K562 (cell line): ENCODE measurements around the gene TAF12. TPM values are rescaled to one million over a fixed set of nuclear protein-coding genes. Genes with fewer than 3 reads are reported as not detected.
A peak's percentile ranks its signal among the peaks of the same experiment; 100 is the strongest.

Experiments
- ATAC-seq: fragments of 200-7000 bp; cut with Tn5 transposase; 3 replicates; pipeline ENCODE4 v1.9.1; 2020; ENCODE audit warnings: moderate library complexity
- BruUV-seq: library from RNA; stranded (reverse); fragments of 400-500 nt; replicated peaks from 2 replicates; lab custom pipeline; 2021; lab: Mats Ljungman, UMichigan
- CTCF ChIA-PET: fragments of 300-600 bp; formaldehyde crosslinking; extraction: SDS; loops from one replicate; lab custom pipeline; 2021; ENCODE audit warnings: low intra/inter-chr PET ratio; lab: Yijun Ruan, JAX
- POLR2A ChIA-PET: fragments of 300-600, 350-650 bp; sonication (Branson Sonifier 250); formaldehyde crosslinking; extraction: SDS; loops from one replicate; lab custom pipeline; 2021; ENCODE audit warnings: antibody characterized with exemption, inconsistent platforms; lab: Yijun Ruan, JAX
- DNase-seq, 4 experiments: peaks; one replicate each; pipeline versions ENCODE4 v3.0.0 to v3.0.0-alpha.2; 2011 to 2018; ENCODE audit warnings: low spot score in 3 of 4, mixed read lengths in 3 of 4; ENCODE audit errors: extremely low read depth in 1 of 4
- FAIRE-seq: peaks from 2 replicates; lab custom pipeline; 2011; peaks lifted over from hg19 to GRCh38; lab: Jason Lieb, UNC
- H2AFZ ChIP-seq: 2 replicates; pipeline ENCODE4 v1.6.0; 2011; ENCODE audit warnings: low read depth, low read length, control low read depth, inconsistent platforms
- H3K27ac ChIP-seq: fragments of 200-600 bp; 3 replicates; pipeline ENCODE4 v1.8.0; 2011; ENCODE audit warnings: low read depth, mild to moderate bottlenecking, control low read depth, inconsistent platforms, low read length, moderate library complexity, mixed read lengths; ENCODE audit errors: extremely low read depth
- H3K27me3 ChIP-seq, 2 experiments: fragments of 300-600 bp in 1 of 2; 2 replicates in 1 of 2; 3 replicates in 1 of 2; pipeline versions ENCODE4 v1.6.0 to v1.8.0; 2011; ENCODE audit warnings: inconsistent platforms in 2 of 2, low read length in 2 of 2, mild to moderate bottlenecking in 1 of 2, mixed read lengths in 1 of 2, moderate library complexity in 1 of 2; ENCODE audit not compliant: control insufficient read depth in 2 of 2, insufficient read depth in 2 of 2
- H3K36me3 ChIP-seq: fragments of 300-600 bp; 3 replicates; pipeline ENCODE4 v1.8.0; 2011; ENCODE audit warnings: mild to moderate bottlenecking, low read length, inconsistent platforms; ENCODE audit not compliant: control insufficient read depth, insufficient read depth
- H3K4me1 ChIP-seq, 2 experiments: fragments of 200-600 bp in 1 of 2; replicated peaks in 1 of 2; 2 replicates in 1 of 2; 3 replicates in 1 of 2; pipeline versions ENCODE4 v1.5.1 to v1.8.0; 2011; ENCODE audit warnings: inconsistent platforms in 2 of 2, low read length in 2 of 2, mild to moderate bottlenecking in 1 of 2, mixed read lengths in 1 of 2, moderate library complexity in 1 of 2; ENCODE audit not compliant: control insufficient read depth in 2 of 2, insufficient read depth in 2 of 2
- H3K4me2 ChIP-seq: 2 replicates; pipeline ENCODE4 v1.6.1; 2011; ENCODE audit warnings: low read length, control low read depth, inconsistent platforms, mixed read lengths; ENCODE audit not compliant: insufficient read depth
- H3K4me3 ChIP-seq: fragments of 200-600 bp; sonication (generic), shearing (Covaris generic); 2 replicates; pipeline ENCODE4 v1.5.1; 2016; ENCODE audit warnings: control low read depth, inconsistent platforms
- H3K79me2 ChIP-seq: fragments of 200-600 bp; 3 replicates; pipeline ENCODE4 v1.8.0; 2011; ENCODE audit warnings: low read length, inconsistent platforms; ENCODE audit not compliant: control insufficient read depth, insufficient read depth
- H3K9ac ChIP-seq, 2 experiments: 2 replicates each; pipeline versions ENCODE4 v1.6.0 to v1.6.1; 2011; ENCODE audit warnings: low read depth in 2 of 2, low read length in 2 of 2, control low read depth in 1 of 2, inconsistent platforms in 1 of 2, mild to moderate bottlenecking in 1 of 2, mixed read lengths in 1 of 2; ENCODE audit not compliant: insufficient read depth in 1 of 2
- H3K9me1 ChIP-seq: one replicate; pipeline ENCODE4 v1.6.0; 2011; ENCODE audit warnings: inconsistent platforms, mild to moderate bottlenecking, low read length, moderate library complexity; ENCODE audit not compliant: control insufficient read depth, insufficient read depth
- H3K9me3 ChIP-seq: replicated peaks from 2 replicates; pipeline ENCODE4 v1.5.1; 2011; ENCODE audit warnings: low read depth, low read length, inconsistent platforms; ENCODE audit not compliant: control insufficient read depth, insufficient read depth
- H4K20me1 ChIP-seq: replicated peaks from 2 replicates; pipeline ENCODE4 v1.6.1; 2011; ENCODE audit warnings: low read length, inconsistent platforms, mixed read lengths; ENCODE audit not compliant: control insufficient read depth, insufficient read depth
- COPS2 ChIP-seq: fragments of 450-650 bp; conservative IDR thresholded peaks from 2 replicates; pipeline ENCODE4 v1.6.1; 2016; ENCODE audit warnings: mild to moderate bottlenecking, moderate library complexity
- CREM ChIP-seq: IDR thresholded peaks from 2 replicates; pipeline ENCODE4 v1.6.1; 2014; ENCODE audit warnings: antibody characterized with exemption, low read depth
- E2F4 ChIP-seq: sonication (generic); formaldehyde crosslinking; IDR thresholded peaks from 2 replicates; pipeline ENCODE4 v1.8.0; 2022; ENCODE audit warnings: mild to moderate bottlenecking, low read depth, missing genetic modification reagents
- HDAC1 ChIP-seq, 2 experiments: fragments of 450-650 bp; IDR thresholded peaks; 2 replicates each; pipeline ENCODE4 v1.6.1; 2016 to 2017; ENCODE audit warnings: inconsistent platforms in 1 of 2, mild to moderate bottlenecking in 1 of 2, moderate library complexity in 1 of 2
- JUNB ChIP-seq: fragments of 450-650 bp; formaldehyde crosslinking; conservative IDR thresholded peaks from 2 replicates; pipeline ENCODE4 v1.4.0; 2020; ENCODE audit warnings: mild to moderate bottlenecking
- MEF2D ChIP-seq: conservative IDR thresholded peaks from 2 replicates; pipeline ENCODE4 v1.6.1; 2016; ENCODE audit warnings: low read depth, missing genetic modification characterization, missing compliant biosample characterization
- MTA2 ChIP-seq: fragments of 450-650 bp; IDR thresholded peaks from 2 replicates; pipeline ENCODE4 v1.6.1; 2016; ENCODE audit warnings: low read depth
- MYC ChIP-seq, 2 experiments: fragments of 250-450 bp in 1 of 2; sonication (Bioruptor Pico) in 1 of 2; IDR thresholded peaks; 2 replicates each; pipeline versions ENCODE4 v1.5.1 to v1.6.1; 2012 to 2021; ENCODE audit warnings: low read depth in 2 of 2, borderline replicate concordance in 1 of 2, improper control_type of control experiment in 1 of 2, low read length in 1 of 2, mild to moderate bottlenecking in 1 of 2, moderate library complexity in 1 of 2
- NCOR1 ChIP-seq: fragments of 450-650 bp; IDR thresholded peaks from 2 replicates; pipeline ENCODE4 v1.6.1; 2016; ENCODE audit warnings: mild to moderate bottlenecking, moderate library complexity
- NR1H2 ChIP-seq: sonication (generic); formaldehyde crosslinking; IDR thresholded peaks from 2 replicates; pipeline ENCODE4 v1.4.0; 2020; ENCODE audit warnings: mild to moderate bottlenecking, missing genetic modification reagents
- SMARCB1 ChIP-seq: IDR thresholded peaks from 2 replicates; pipeline ENCODE4 v1.6.1; 2011; ENCODE audit warnings: improper control_type of control experiment, low read depth; ENCODE audit not compliant: insufficient read length
- TAL1 ChIP-seq: fragments of 450-650 bp; IDR thresholded peaks from 2 replicates; pipeline ENCODE4 v1.6.1; 2016; ENCODE audit warnings: mild to moderate bottlenecking
- TGIF2 ChIP-seq: sonication (generic); formaldehyde crosslinking; IDR thresholded peaks from 2 replicates; pipeline ENCODE4 v1.8.1; 2022; ENCODE audit warnings: mild to moderate bottlenecking, missing genetic modification reagents, moderate library complexity
- TRIM25 ChIP-seq: fragments of 450-650 bp; IDR thresholded peaks from 2 replicates; pipeline ENCODE4 v1.7.0; 2016; ENCODE audit warnings: borderline replicate concordance
- ZNF384 ChIP-seq: IDR thresholded peaks from 2 replicates; pipeline ENCODE4 v1.6.1; 2012; ENCODE audit warnings: low read depth, low read length, improper control_type of control experiment
- WGBS: fragments of 100-300 bp; shearing (Covaris generic); methylation state at CpG from one replicate; pipeline ENCODE4 v1.1.6; 2016; ENCODE audit warnings: low coverage, mixed read lengths; ENCODE audit not compliant: insufficient coverage; ENCODE audit errors: missing lambda C conversion rate; 5-methylcytosine and 5-hydroxymethylcytosine counted together
- in situ Hi-C: fragments of 300-500 bp; cut with MboI; formaldehyde crosslinking; loops from 4 replicates; pipeline ENCODE4 v1.15.0; 2018; ENCODE audit warnings: inconsistent platforms, mixed read lengths
- intact Hi-C: fragments of 100-400 bp; cut with micrococcal nuclease; formaldehyde crosslinking; loops from 2 replicates; pipeline ENCODE4 v1.14.2; 2022
- polyA plus RNA-seq, 8 experiments: library from polyadenylated mRNA; depleted of rRNA in 4 of 8; stranded (reverse) in 5 of 8; unstranded in 3 of 8; fragments of >200 nt; fragmentation: Nextera tagmentation in 2 of 8; fragmentation: Illumina TruSeq in 1 of 8; extraction: Ambion mirVana in 2 of 8; extraction: Trizol in 1 of 8; gene quantifications; 2 replicates each; pipeline versions ENCODE4 v1.2.1 to v1.2.3, GENCODE V29; 2011 to 2014; ENCODE audit warnings: inconsistent platforms in 1 of 8, missing spikeins in 1 of 8
- total RNA-seq, 7 experiments: library from RNA; depleted of rRNA in 6 of 7; stranded (reverse); fragments of >200 nt in 6 of 7; fragmentation: Illumina TruSeq in 2 of 7; extraction: Trizol in 2 of 7; gene quantifications; 2 replicates each; pipeline versions ENCODE4 v1.2.1 to v1.2.3, GENCODE V29; 2011 to 2021; ENCODE audit warnings: low replicate concordance in 1 of 7
- TF ChIP-seq, protein P1 (sequence below): sonication (generic); formaldehyde crosslinking; IDR thresholded peaks from 2 replicates; pipeline ENCODE4 v1.8.0; 2023; ENCODE audit warnings: mild to moderate bottlenecking, missing genetic modification reagents

TAF12 gene
- total and polyA plus RNA-seq, 9 of the 15 experiments (the other 6 are each of a cell fraction or from before 2014, with no cell fraction given) = 31.6 to 89.0 (median 50.5) TPM

GRCh38 chr1:28684937-28685336 lies 42.1 kb upstream of the TAF12 start:
- no peaks in the 10 kb centered on the region for H4K20me1 ChIP-seq
- H3K79me2 ChIP-seq = no peaks in the 10 kb centered on the region
- FAIRE-seq (no peak), DNase-seq (peak; percentile 49 to 62 (median 54)), ATAC-seq (peak; percentile 74)
- no peaks in the 10 kb centered on the region for H3K9me3 ChIP-seq
- H3K36me3 ChIP-seq = peaks cover 29% of the 10 kb centered on the region
- no TSS peak for BruUV-seq
- peaks cover 5 to 15% of the 10 kb centered on the region in 2 experiments; a peak in 3 of 5 replicates for H3K4me1 ChIP-seq
- H3K4me2 ChIP-seq = no peak overlapping the region
- H3K9ac ChIP-seq = no peak overlapping the region
- intact Hi-C loops = no loop called here
- ChIA-PET POLR2A (interaction anchor here (0.8 to 3.9 kb wide), 9 partner anchors 9 to 70 kb away, joined by 3 to 18 read pairs (median 4); partner anchors contain the start of genes GMEB1, RNU11 and YTHDF2), CTCF (no interaction called here)
- H3K27ac ChIP-seq = no peak overlapping the region
- no peaks in the 10 kb centered on the region for H3K27me3 ChIP-seq
- no peak overlapping the region for H2AFZ ChIP-seq
- WGBS = 26% methylated on average over 4 of the region's 4 CpGs
- H3K9me1 ChIP-seq = no peaks in the 10 kb centered on the region
- in situ Hi-C loops = no loop called here
- no peak overlapping the region for H3K4me3 ChIP-seq
- TF ChIP-seq, protein P1, sequence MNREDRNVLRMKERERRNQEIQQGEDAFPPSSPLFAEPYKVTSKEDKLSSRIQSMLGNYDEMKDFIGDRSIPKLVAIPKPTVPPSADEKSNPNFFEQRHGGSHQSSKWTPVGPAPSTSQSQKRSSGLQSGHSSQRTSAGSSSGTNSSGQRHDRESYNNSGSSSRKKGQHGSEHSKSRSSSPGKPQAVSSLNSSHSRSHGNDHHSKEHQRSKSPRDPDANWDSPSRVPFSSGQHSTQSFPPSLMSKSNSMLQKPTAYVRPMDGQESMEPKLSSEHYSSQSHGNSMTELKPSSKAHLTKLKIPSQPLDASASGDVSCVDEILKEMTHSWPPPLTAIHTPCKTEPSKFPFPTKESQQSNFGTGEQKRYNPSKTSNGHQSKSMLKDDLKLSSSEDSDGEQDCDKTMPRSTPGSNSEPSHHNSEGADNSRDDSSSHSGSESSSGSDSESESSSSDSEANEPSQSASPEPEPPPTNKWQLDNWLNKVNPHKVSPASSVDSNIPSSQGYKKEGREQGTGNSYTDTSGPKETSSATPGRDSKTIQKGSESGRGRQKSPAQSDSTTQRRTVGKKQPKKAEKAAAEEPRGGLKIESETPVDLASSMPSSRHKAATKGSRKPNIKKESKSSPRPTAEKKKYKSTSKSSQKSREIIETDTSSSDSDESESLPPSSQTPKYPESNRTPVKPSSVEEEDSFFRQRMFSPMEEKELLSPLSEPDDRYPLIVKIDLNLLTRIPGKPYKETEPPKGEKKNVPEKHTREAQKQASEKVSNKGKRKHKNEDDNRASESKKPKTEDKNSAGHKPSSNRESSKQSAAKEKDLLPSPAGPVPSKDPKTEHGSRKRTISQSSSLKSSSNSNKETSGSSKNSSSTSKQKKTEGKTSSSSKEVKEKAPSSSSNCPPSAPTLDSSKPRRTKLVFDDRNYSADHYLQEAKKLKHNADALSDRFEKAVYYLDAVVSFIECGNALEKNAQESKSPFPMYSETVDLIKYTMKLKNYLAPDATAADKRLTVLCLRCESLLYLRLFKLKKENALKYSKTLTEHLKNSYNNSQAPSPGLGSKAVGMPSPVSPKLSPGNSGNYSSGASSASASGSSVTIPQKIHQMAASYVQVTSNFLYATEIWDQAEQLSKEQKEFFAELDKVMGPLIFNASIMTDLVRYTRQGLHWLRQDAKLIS (CRISPR knock-in tag) = no peak
- TF ChIP-seq JUNB (no peak), COPS2 (no peak), NR1H2 (CRISPR knock-in tag) (no peak), MYC (IDR thresholded peaks at IDR 0.05; ENCODE audit: low read depth, low read length) (no peak), MYC (CRISPR knock-in tag; IDR thresholded peaks at IDR 0.05; ENCODE audit: borderline replicate concordance, low read depth) (no peak), TGIF2 (CRISPR knock-in tag) (no peak), ZNF384 (peak; percentile 26; the same call in 1 of the 2 replicates), CREM (no peak), SMARCB1 (no peak), MTA2 (0 out of 2 replicates have a peak, but pooled peaks have one; percentile 13), TRIM25 (no peak), NCOR1 (peak; percentile 54), HDAC1 (IDR thresholded peaks at IDR 0.05) (0 out of 4 replicates have a peak, but pooled peaks of 1 of the 2 experiments have one; percentile 13), TAL1 (peak; percentile 50; the same call in 1 of the 2 replicates), E2F4 (CRISPR knock-in tag) (no peak), MEF2D (tag) (no peak)
